Colonic mucosa (tissue), 4 donors: ENCODE data around the gene PIAS1. TPM values are rescaled to one million over a fixed set of nuclear protein-coding genes. Genes with fewer than 3 reads are reported as not detected.

Experiments
- DNase-seq: peaks from one replicate; pipeline ENCODE4 v3.0.0-alpha.2; 2020
- H3K27ac ChIP-seq: fragments of 200-600 bp; one replicate; pipeline ENCODE4 v1.8.0; 2021
- H3K27me3 ChIP-seq: fragments of 200-600 bp; one replicate; pipeline ENCODE4 v1.8.0; 2021
- H3K36me3 ChIP-seq: fragments of 200-600 bp; one replicate; pipeline ENCODE4 v1.8.0; 2021
- H3K4me1 ChIP-seq: fragments of 200-600 bp; one replicate; pipeline ENCODE4 v1.8.0; 2021; ENCODE audit warnings: mild to moderate bottlenecking
- H3K4me3 ChIP-seq: fragments of 200-600 bp; one replicate; pipeline ENCODE4 v1.8.0; 2021
- H3K9ac ChIP-seq, 2 donors: one replicate each; pipeline ENCODE4 v1.7.0; 2013; ENCODE audit warnings: control low read depth in 2 of 2, low read depth in 2 of 2, low read length in 2 of 2
- H3K9me3 ChIP-seq: fragments of 200-600 bp; one replicate; pipeline ENCODE4 v1.8.0; 2021
- CTCF ChIP-seq: fragments of 200-600 bp; IDR thresholded peaks from one replicate; pipeline ENCODE4 v1.8.0; 2022; ENCODE audit warnings: antibody characterized with exemption, mild to moderate bottlenecking
- intact Hi-C: fragments of 100-400 bp; cut with DNase I; formaldehyde crosslinking; loops from one replicate; pipeline ENCODE4 v1.14.1; 2022
- total RNA-seq, 2 donors: library from RNA; stranded (reverse); fragmentation: NEBNext Ultra II Directional in 1 of 2; extraction: Animal tissue kit (Norgen Biotek cat#: 25700) in 1 of 2; gene quantifications; one replicate each; pipeline ENCODE4 v1.2.1, GENCODE V29; 2021
- donor health status: healthy.
- donor health status: DM: no; HTN: no; CAD: no.
- donor health status: DM: no; HTN: no; CAD: no.

The PIAS1 gene
- total RNA-seq, 2 donors from 2014 or later, result 26.6 to 33.0 TPM

DNA sequence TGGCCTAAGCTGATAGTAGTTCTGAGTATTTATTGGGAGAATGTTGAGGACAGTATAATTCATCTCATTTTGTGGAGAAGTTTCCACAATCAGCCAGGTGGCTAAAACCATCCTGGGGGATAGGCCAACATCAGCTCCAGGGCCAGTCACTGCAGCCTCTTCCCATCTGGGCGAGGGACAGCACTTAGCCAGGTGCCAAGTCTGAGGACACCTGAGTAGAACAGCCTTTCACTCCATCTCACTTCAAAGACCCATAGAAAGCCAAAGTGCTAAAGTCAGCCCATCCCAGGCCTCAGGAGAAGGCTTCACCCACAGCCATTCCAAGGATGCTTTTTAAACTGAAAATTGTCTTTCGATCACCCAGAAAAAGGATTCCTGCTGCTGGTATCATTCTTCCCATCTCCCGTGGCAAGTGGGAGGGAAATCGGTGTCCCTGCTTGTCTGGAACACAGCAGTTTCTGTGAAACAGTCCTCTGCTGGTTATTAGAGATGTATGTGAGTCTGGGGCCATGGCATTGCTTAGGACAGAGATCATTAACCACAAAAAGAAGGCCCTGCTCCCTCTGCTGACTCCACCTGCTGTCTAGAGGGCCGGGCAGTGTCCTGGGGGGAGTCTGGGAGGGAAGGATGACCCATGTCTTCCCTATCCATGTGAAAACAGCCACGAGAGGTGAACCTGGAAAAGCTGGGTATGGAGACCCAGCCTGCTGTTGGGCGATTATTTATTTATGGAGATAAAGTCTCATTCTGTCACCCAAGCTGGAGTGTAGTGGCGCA lies 141.4 kb downstream of the PIAS1 start:
- DNase-seq, result no peak
- H3K27ac ChIP-seq, result no peak overlapping the region
- no peak for TF ChIP-seq CTCF
- H3K36me3 ChIP-seq, result peaks cover 11% of the 10 kb centered on the region
- H3K9ac ChIP-seq, result no peak overlapping the region
- H3K27me3 ChIP-seq, result no peaks in the 10 kb centered on the region
- H3K4me1 ChIP-seq, result peaks cover 2% of the 10 kb centered on the region
- intact Hi-C loops, result no loop called here
- no peaks in the 10 kb centered on the region for H3K9me3 ChIP-seq
- no peak overlapping the region for H3K4me3 ChIP-seq

- no peaks in the 10 kb centered on the region for H3K9me3 ChIP-seq
- H3K9ac ChIP-seq, result no peak overlapping the region
- no peak overlapping the region for H3K4me3 ChIP-seq
- intact Hi-C loops, result no loop called here
- peaks cover 10% of the 10 kb centered on the region for H3K4me1 ChIP-seq
- DNase-seq, result no peak
- no peak for TF ChIP-seq CTCF
- H3K27me3 ChIP-seq, result no peaks in the 10 kb centered on the region
- H3K27ac ChIP-seq, result no peak overlapping the region
- H3K36me3 ChIP-seq, result peaks cover 11% of the 10 kb centered on the region
Measured at GRCh38 chr15:68196445-68197169, 142.5 kb downstream of the PIAS1 start.

GRCh38 chr15:68197170-68197492 lies 143.0 kb downstream of the PIAS1 start:
- Histone ChIP-seq H3K9me3 (no peaks in the 10 kb centered on the region), H3K4me1 (peaks cover 10% of the 10 kb centered on the region), H3K4me3 (no peak overlapping the region), H3K9ac (no peak overlapping the region), H3K27me3 (no peaks in the 10 kb centered on the region), H3K27ac (no peak overlapping the region), H3K36me3 (peaks cover 11% of the 10 kb centered on the region)
- DNase-seq, result no peak
- intact Hi-C loops, result no loop called here
- TF ChIP-seq CTCF, result no peak

- Histone ChIP-seq H3K9ac (no peak overlapping the region), H3K4me3 (no peak overlapping the region), H3K9me3 (no peaks in the 10 kb centered on the region), H3K36me3 (peaks cover 8% of the 10 kb centered on the region), H3K27ac (no peak overlapping the region), H3K4me1 (peaks cover 10% of the 10 kb centered on the region), H3K27me3 (no peaks in the 10 kb centered on the region)
- TF ChIP-seq CTCF, result no peak
- intact Hi-C loops, result no loop called here
- no peak for DNase-seq
Measured at GRCh38 chr15:68197661-68198437, 143.7 kb downstream of the PIAS1 start.

GRCh38 chr15:68199340-68199739 lies 145.2 kb downstream of the PIAS1 start:
- Histone ChIP-seq H3K27me3 (no peaks in the 10 kb centered on the region), H3K36me3 (no peaks in the 10 kb centered on the region), H3K27ac (no peak overlapping the region), H3K4me3 (no peak overlapping the region), H3K9ac (no peak overlapping the region), H3K9me3 (no peaks in the 10 kb centered on the region), H3K4me1 (peaks cover 10% of the 10 kb centered on the region)
- DNase-seq, result no peak
- no peak for TF ChIP-seq CTCF
- intact Hi-C loops, result no loop called here
